Measurements from ENCODE around the gene SHROOM3. TPM values are rescaled to one million over a fixed set of nuclear protein-coding genes. Genes with fewer than 3 reads are reported as not detected.

The SHROOM3 gene
- total RNA-seq, 6 donors from 2014 or later: 62.3 to 216 (median 116) TPM

DNA sequence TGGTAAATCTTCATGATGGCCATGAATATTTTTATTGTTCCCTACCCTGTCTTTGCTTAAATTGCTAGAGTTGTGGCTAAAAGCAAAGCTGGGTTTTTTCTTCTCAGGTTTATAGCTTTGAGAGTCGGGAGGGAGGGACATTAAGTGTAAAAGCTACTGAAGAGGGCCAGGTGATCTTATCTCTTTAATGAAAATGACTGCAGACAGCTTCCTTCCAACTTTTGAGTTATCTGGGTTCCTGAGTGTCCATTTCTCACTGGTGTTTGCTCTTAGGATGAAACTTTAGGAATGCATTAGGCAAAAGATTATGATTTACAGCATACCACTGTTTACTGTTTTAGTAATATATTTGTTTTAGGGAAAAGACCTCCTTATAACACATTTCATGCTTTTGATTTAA is 187.7 kb downstream of the SHROOM3 start:
- no peaks in the 10 kb centered on the region for H3K27me3 ChIP-seq
- H3K4me1 ChIP-seq: peaks cover 0 to 35% (median 12%) of the 10 kb centered on the region in 4 donors
- H3K4me3 ChIP-seq: no peak overlapping the region
- TF ChIP-seq, protein P1, sequence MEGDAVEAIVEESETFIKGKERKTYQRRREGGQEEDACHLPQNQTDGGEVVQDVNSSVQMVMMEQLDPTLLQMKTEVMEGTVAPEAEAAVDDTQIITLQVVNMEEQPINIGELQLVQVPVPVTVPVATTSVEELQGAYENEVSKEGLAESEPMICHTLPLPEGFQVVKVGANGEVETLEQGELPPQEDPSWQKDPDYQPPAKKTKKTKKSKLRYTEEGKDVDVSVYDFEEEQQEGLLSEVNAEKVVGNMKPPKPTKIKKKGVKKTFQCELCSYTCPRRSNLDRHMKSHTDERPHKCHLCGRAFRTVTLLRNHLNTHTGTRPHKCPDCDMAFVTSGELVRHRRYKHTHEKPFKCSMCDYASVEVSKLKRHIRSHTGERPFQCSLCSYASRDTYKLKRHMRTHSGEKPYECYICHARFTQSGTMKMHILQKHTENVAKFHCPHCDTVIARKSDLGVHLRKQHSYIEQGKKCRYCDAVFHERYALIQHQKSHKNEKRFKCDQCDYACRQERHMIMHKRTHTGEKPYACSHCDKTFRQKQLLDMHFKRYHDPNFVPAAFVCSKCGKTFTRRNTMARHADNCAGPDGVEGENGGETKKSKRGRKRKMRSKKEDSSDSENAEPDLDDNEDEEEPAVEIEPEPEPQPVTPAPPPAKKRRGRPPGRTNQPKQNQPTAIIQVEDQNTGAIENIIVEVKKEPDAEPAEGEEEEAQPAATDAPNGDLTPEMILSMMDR (IDR thresholded peaks at IDR 0.05): no peak
- no peak for TF ChIP-seq EP300 (IDR thresholded peaks at IDR 0.05)
- no peak for TF ChIP-seq POLR2AphosphoS5 (IDR thresholded peaks at IDR 0.05)
- TF ChIP-seq POLR2A (IDR thresholded peaks at IDR 0.05): no peak
- no peaks in the 10 kb centered on the region for H3K9me3 ChIP-seq
- ATAC-seq (ENCODE audit: low FRiP score in 2 of 2) (no peak), DNase-seq (no peak)
- peak overlapping the region; percentile 64 to 81 (median 76) for H3K27ac ChIP-seq
- H3K36me3 ChIP-seq: no peaks in the 10 kb centered on the region
- WGBS, 2 donors: 27 to 57% methylated on average over 1 of the region's 1 CpG

- ATAC-seq (ENCODE audit: low FRiP score in 2 of 2) (no peak), DNase-seq (no peak)
- 76 to 88% methylated on average over 4 of the region's 4 CpGs for WGBS, 2 donors
- Histone ChIP-seq H3K4me3 (no peak overlapping the region), H3K4me1 (peaks cover 0 to 35% (median 12%) of the 10 kb centered on the region in 4 donors), H3K9me3 (no peaks in the 10 kb centered on the region), H3K27me3 (no peaks in the 10 kb centered on the region), H3K27ac (peak overlapping the region; percentile 64 to 81 (median 76)), H3K36me3 (no peaks in the 10 kb centered on the region)
- TF ChIP-seq EP300 (IDR thresholded peaks at IDR 0.05) (no peak), POLR2AphosphoS5 (IDR thresholded peaks at IDR 0.05) (no peak), POLR2A (IDR thresholded peaks at IDR 0.05) (no peak)
- TF ChIP-seq, protein P1 (IDR thresholded peaks at IDR 0.05): no peak
Measured at GRCh38 chr4:76623217-76624045, 188.4 kb downstream of the SHROOM3 start.

DNA sequence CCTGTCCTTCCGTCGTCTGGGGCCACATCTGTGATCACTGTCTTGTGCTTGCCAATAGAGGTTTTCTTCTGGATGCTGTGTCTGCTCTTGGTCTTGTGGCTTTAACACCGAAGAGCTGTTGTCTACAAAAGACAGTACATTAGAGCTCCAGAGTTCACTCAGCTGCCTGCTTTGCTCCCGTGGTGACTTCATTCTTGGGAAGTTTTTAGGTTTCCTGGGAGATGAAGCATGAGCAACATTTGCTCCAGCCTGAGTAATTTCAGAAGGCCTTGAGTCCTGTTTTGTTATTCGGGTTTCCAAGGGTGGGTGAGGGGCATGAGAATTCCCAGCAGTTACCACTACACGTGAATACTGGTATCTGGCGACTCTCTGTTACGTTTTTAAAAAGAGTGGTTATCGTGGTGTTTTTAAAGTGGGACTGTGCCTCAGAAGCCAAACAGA is 189.2 kb downstream of the SHROOM3 start:
- Histone ChIP-seq H3K27ac (peak overlapping the region; percentile 64 to 81 (median 76)), H3K9me3 (no peaks in the 10 kb centered on the region), H3K4me3 (no peak overlapping the region), H3K36me3 (no peaks in the 10 kb centered on the region), H3K27me3 (no peaks in the 10 kb centered on the region), H3K4me1 (peaks cover 0 to 35% (median 12%) of the 10 kb centered on the region in 4 donors)
- ATAC-seq (ENCODE audit: low FRiP score in 2 of 2): peak; percentile 56 to 87
- TF ChIP-seq EP300 (IDR thresholded peaks at IDR 0.05): peak in 3 of 4 donors; percentile 48 to 68 (median 54)
- TF ChIP-seq, protein P1 (IDR thresholded peaks at IDR 0.05): no peak
- peak; percentile 5 to 43 for TF ChIP-seq POLR2AphosphoS5 (IDR thresholded peaks at IDR 0.05)
- 47 to 61% methylated on average over 9 of the region's 9 CpGs for WGBS, 2 donors
- peak in 1 of 2 donors; percentile 36 for DNase-seq

DNA sequence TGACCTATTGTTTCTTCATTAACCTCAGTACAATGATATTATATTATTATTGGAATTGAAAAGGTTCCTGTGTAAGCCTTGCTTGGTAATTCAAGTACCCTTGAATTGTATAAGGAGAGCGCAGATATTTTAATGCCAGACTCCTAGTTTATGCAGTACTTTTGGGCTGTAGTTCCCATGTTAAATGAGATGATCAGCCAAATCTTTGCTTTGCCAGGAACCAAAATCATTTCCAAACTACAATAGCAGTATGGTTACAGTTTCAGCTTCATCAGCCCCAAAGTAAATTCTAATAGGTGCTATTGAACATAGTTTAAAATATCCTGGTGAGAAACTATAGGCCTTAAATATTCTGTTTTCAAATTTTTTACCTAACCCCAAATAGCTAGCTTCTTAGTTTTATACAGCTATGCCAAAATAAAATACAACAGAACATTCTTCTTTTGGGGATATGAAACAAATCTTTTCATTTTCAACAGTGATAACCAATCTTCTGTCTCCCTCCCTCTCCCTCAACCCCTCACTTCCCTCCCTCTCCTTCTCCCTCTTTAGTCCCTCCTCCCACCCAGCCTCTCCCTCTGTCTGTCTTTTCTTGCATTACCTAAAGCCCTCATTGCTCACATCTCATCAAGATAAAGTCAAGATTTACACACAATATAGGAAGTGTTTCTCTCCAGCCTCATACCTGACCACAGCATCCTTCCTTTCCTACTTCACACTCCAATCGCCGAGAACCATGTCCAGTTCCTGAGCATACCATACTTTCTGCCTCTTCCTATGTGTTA is 190.1 kb downstream of the SHROOM3 start:
- 69 to 75% methylated on average over 3 of the region's 3 CpGs for WGBS, 2 donors
- no peaks in the 10 kb centered on the region for H3K9me3 ChIP-seq
- TF ChIP-seq POLR2A (IDR thresholded peaks at IDR 0.05) (no peak), EP300 (IDR thresholded peaks at IDR 0.05) (no peak), POLR2AphosphoS5 (IDR thresholded peaks at IDR 0.05) (no peak)
- TF ChIP-seq, protein P1 (IDR thresholded peaks at IDR 0.05): no peak
- peaks cover 0 to 35% (median 12%) of the 10 kb centered on the region in 4 donors for H3K4me1 ChIP-seq
- peak overlapping the region; percentile 64 to 81 (median 76) for H3K27ac ChIP-seq
- no peaks in the 10 kb centered on the region for H3K36me3 ChIP-seq
- ATAC-seq (ENCODE audit: low FRiP score in 2 of 2) (no peak), DNase-seq (no peak)
- H3K27me3 ChIP-seq: no peaks in the 10 kb centered on the region
- no peak overlapping the region for H3K4me3 ChIP-seq
